Thyroid gland (tissue), 4 donors: Measurements from ENCODE around the gene IL1F10. TPM values are rescaled to one million over a fixed set of nuclear protein-coding genes. Genes with fewer than 3 reads are reported as not detected.
A peak's percentile ranks its signal among the peaks of the same experiment; 100 is the strongest.

Source experiments
- DNase-seq, 2 donors: peaks; one replicate each; pipeline ENCODE4 v3.0.0-alpha.2; 2019
- H3K27ac ChIP-seq, 3 donors: fragments of 200-600 bp; sonication (generic); 1 replicate in 2 of 3; 2 replicates in 1 of 3; pipeline ENCODE4 v1.5.1; 2016 to 2019; ENCODE audit warnings: mild to moderate bottlenecking in 1 of 3, moderate library complexity in 1 of 3
- H3K27me3 ChIP-seq: fragments of 200-600 bp; sonication (generic); one replicate; pipeline ENCODE4 v1.5.1; 2019
- H3K36me3 ChIP-seq, 2 donors: fragments of 200-600 bp; sonication (generic); one replicate each; pipeline ENCODE4 v1.5.1; 2016 to 2019
- H3K4me1 ChIP-seq, 2 donors: fragments of 200-600 bp; sonication (generic); one replicate each; pipeline ENCODE4 v1.5.1; 2017 to 2019
- H3K4me3 ChIP-seq, 3 donors: fragments of 200-600 bp; sonication (generic); replicated peaks in 1 of 3; 1 replicate in 2 of 3; 2 replicates in 1 of 3; pipeline ENCODE4 v1.5.1; 2016; ENCODE audit warnings: mild to moderate bottlenecking in 1 of 3
- H3K9me3 ChIP-seq: fragments of 200-600 bp; sonication (generic); one replicate; pipeline ENCODE4 v1.5.1; 2017
- POLR2A ChIP-seq, 2 donors: fragments of 450-650 bp; IDR thresholded peaks; one replicate each; pipeline ENCODE4 v1.6.1; 2017; ENCODE audit warnings: antibody characterized with exemption in 2 of 2, mild to moderate bottlenecking in 2 of 2, moderate library complexity in 1 of 2
- WGBS, 2 donors: methylation state at CpG; one replicate each; pipeline ENCODE4 v1.1.5; 2017; 5-methylcytosine and 5-hydroxymethylcytosine counted together
- intact Hi-C: fragments of 100-400 bp; cut with DNase I; formaldehyde crosslinking; loops from one replicate; pipeline ENCODE4 v1.15.1; 2023
- total RNA-seq, 4 donors: library from RNA; depleted of rRNA; stranded (reverse); fragments of >200 nt; gene quantifications; one replicate each; pipeline ENCODE4 v1.2.3, GENCODE V29; 2016
- TF ChIP-seq, protein P1 (sequence below), 6 experiments: fragments of 200-600 bp in 3 of 6; fragments of 450-650 bp in 3 of 6; sonication (generic) in 3 of 6; IDR thresholded peaks; one replicate each; pipeline ENCODE4 v1.5.1; 2016 to 2019; ENCODE audit warnings: antibody characterized with exemption in 6 of 6, mild to moderate bottlenecking in 2 of 6, inconsistent platforms in 1 of 6, moderate library complexity in 1 of 6

IL1F10 gene
- total RNA-seq, 4 donors from 2014 or later: not detected

DNA sequence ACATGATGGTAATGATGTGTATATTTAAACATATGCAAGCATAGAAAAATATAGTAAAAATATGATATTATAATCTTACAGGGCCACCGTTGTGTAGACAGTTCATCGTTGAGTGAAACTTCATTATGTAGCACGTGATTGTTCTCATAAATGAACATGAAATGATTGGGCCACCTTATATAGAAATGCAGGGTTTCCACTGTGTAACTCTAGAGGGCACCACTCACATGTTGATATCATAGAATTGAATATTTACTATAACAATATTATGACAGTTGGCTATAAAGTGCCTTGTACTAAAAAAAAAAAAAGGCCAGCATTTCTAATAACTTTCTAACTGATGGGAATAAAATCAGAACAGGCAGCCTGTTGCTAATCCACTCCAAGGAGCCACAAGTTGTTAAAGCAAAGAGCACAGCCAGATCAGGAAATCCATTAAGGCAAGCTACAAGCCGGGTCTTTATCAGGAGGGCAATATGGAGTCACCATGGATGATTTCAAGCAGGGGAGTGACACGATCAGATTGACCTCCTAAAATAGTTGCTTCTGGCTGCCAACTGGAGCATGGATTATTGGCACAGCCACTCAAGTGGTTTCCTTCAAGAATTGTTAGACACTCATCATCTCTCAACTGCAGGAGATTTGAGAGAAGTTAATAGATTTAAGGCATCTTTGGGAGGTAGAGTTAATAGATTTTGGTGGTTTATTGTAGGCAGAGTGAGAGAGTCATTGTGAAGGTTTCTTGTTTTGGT lies 16.7 kb downstream of the IL1F10 start:
- H3K27ac ChIP-seq: no peak overlapping the region
- DNase-seq: peak; percentile 51 to 54
- WGBS, 2 donors: 56 to 67% methylated on average over 5 of the region's 5 CpGs

DNA sequence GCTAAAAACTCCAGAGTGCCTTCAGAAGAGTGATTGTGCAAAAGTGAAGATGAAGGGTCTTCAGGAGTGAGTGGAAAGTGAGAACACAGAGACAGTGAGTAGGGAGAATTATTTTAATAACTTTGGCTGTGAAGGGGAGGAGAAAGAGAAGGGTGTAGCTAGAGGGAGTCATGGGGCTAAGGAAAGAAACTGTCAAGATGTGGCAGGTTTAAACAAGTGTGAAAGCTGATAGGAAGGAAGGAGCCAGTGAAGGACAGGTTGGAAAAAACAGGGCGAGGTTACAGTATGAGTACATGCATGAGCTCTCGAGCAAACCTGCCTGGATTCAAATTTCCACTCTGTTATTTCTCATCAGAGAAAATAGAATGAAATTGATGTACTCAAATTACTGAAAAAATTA lies 17.8 kb downstream of the IL1F10 start:
- Histone ChIP-seq H3K4me3 (no peak overlapping the region), H3K4me1 (peaks cover 21 to 23% of the 10 kb centered on the region in 2 donors), H3K36me3 (no peaks in the 10 kb centered on the region), H3K9me3 (no peaks in the 10 kb centered on the region), H3K27me3 (no peaks in the 10 kb centered on the region), H3K27ac (no peak overlapping the region)
- intact Hi-C loops: loop anchor here (10.0 kb wide), 1 partner anchor 109 kb away; no protein-coding TSS in a partner anchor
- no peak for DNase-seq
- TF ChIP-seq POLR2A (IDR thresholded peaks at IDR 0.05): no peak
- TF ChIP-seq, protein P1, sequence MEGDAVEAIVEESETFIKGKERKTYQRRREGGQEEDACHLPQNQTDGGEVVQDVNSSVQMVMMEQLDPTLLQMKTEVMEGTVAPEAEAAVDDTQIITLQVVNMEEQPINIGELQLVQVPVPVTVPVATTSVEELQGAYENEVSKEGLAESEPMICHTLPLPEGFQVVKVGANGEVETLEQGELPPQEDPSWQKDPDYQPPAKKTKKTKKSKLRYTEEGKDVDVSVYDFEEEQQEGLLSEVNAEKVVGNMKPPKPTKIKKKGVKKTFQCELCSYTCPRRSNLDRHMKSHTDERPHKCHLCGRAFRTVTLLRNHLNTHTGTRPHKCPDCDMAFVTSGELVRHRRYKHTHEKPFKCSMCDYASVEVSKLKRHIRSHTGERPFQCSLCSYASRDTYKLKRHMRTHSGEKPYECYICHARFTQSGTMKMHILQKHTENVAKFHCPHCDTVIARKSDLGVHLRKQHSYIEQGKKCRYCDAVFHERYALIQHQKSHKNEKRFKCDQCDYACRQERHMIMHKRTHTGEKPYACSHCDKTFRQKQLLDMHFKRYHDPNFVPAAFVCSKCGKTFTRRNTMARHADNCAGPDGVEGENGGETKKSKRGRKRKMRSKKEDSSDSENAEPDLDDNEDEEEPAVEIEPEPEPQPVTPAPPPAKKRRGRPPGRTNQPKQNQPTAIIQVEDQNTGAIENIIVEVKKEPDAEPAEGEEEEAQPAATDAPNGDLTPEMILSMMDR (IDR thresholded peaks at IDR 0.05): no peak
- 87 to 90% methylated on average over 2 of the region's 2 CpGs for WGBS, 2 donors

More for the DNA sequence above, 16.7 kb downstream of the IL1F10 start:
- TF ChIP-seq, protein P1 (IDR thresholded peaks at IDR 0.05): peak in 3 of 6 experiments; percentile 15 to 42 (median 41)
- TF ChIP-seq POLR2A (IDR thresholded peaks at IDR 0.05): no peak
- H3K4me3 ChIP-seq: no peak overlapping the region
- peaks cover 22 to 28% of the 10 kb centered on the region in 2 donors for H3K4me1 ChIP-seq
- no peaks in the 10 kb centered on the region for H3K27me3 ChIP-seq
- no peaks in the 10 kb centered on the region for H3K9me3 ChIP-seq
- intact Hi-C loops: loop anchor here (10.0 kb wide), 1 partner anchor 110 kb away; no protein-coding TSS in a partner anchor
- no peaks in the 10 kb centered on the region for H3K36me3 ChIP-seq

DNA sequence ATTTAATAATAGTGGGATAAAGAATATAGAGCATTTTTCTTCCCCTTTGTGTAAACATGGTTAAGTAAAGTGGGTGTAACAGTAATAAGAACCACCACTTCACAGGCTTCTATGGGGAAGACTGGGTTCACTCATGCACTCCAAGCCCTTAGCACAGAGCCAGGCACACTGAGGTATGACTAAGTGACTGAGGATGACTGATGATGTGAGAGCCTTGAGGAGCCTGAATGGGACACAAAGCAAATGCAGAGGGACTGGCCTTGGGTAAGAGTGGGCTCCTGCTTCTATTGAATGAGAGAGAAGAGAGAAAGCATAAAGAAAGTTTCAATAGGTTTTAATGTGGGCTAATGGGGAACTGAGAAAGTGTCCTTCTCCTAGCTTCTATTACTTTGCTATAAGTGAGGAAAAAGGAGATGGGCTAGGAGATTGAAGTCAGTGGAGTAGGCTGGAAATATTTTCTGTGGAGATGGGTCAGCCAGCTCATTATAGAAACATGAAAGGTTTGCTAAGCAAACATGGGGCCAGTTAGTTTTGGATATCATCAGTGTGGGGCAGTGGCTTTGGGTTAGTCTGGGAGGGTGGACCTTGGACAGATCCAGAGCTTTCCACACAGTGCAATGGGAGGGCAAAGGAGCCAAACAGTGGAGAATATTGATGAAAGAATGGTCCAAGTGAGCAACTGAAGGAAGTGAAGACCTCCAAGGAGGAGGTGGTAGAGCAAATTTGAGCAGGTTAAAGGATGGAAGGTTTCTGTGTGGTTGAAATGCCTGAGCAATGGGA lies 20.6 kb downstream of the IL1F10 start:
- Histone ChIP-seq H3K4me1 (peaks cover 21 to 23% of the 10 kb centered on the region in 2 donors), H3K4me3 (no peak overlapping the region), H3K9me3 (no peaks in the 10 kb centered on the region), H3K27me3 (no peaks in the 10 kb centered on the region), H3K27ac (peak overlapping the region in 1 of 3 donors; percentile 40), H3K36me3 (no peaks in the 10 kb centered on the region)
- peak; percentile 60 to 71 for DNase-seq
- TF ChIP-seq, protein P1 (IDR thresholded peaks at IDR 0.05): no peak
- TF ChIP-seq POLR2A (IDR thresholded peaks at IDR 0.05): no peak
- intact Hi-C loops: loop anchor here (10.0 kb wide), 1 partner anchor 106 kb away; no protein-coding TSS in a partner anchor

DNA sequence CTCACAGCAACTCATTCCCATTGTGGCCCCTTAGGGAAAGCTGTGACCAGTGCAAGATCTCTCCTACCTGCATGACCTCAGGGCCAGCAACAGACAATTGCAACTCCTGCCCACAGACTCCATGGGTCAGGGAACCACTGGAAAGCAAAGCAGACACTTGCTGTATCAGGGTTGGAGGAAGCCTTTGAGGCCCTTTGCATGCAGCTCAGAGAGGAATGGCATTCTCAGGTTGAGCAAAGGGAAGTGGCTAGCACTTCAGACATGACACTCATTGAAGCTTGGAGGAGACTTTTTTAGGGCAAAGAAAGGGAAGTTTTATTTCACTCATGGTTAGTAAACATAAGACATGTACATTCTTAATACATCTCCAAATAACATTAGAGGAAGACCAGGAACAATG lies 22.1 kb downstream of the IL1F10 start:
- H3K36me3 ChIP-seq: no peaks in the 10 kb centered on the region
- intact Hi-C loops: loop anchor here (10.0 kb wide), 1 partner anchor 105 kb away; no protein-coding TSS in a partner anchor
- TF ChIP-seq, protein P1 (IDR thresholded peaks at IDR 0.05): no peak
- no peak for TF ChIP-seq POLR2A (IDR thresholded peaks at IDR 0.05)
- peaks cover 14 to 16% of the 10 kb centered on the region in 2 donors for H3K4me1 ChIP-seq
- H3K4me3 ChIP-seq: no peak overlapping the region
- no peaks in the 10 kb centered on the region for H3K9me3 ChIP-seq
- no peak for DNase-seq
- H3K27me3 ChIP-seq: no peaks in the 10 kb centered on the region
- no peak overlapping the region for H3K27ac ChIP-seq
